LNCAP (cell line): Measurements from ENCODE around the gene RABGAP1L.

Experiments used
- CTCF ChIP-seq: fragments of 450-650 bp; IDR thresholded peaks from 2 replicates; pipeline ENCODE4 v1.5.1; 2017; ENCODE audit warnings: mild to moderate bottlenecking

Gene RABGAP1L

GRCh38 chr1:174916846-174917245 lies 757.5 kb downstream of the RABGAP1L start:
- no peak for TF ChIP-seq CTCF

DNA sequence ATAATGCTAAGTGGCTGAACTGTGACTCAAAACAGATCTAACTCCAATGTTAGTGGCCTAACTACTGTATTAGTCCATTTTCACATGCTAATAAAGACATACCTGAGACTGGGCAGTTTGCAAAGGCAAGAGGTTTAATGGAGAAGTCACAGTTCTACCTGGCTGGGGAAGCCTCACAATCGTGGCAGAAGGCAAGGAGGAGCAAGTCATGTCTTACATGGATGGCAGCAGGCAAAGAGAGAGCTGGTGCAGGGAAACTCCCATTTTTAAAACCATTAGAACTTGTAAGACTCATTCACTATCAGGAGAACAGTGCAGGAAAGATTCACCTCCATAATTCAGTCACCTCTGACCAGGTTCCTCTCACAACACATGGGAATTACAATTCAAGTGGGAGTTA lies 760.8 kb downstream of the RABGAP1L start:
- no peak for TF ChIP-seq CTCF

DNA sequence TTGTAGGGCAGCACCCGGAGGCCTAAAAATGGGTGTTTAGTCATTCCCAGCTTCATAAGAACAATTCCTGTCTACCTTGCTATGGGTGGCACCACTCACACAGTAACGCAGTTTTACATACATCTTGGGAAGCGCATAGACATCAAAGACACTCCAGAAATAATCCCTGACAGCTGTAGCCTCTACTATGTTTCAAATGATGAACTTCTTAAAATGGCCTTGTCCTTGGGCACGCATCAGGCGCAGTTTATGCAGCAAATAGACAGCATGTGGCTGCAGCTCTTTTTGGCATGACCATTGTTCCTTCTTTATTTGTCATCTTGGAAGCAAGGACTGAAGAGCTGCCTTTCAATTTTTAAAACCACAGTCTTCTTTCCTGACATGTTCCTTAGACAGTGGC lies 762.8 kb downstream of the RABGAP1L start:
- TF ChIP-seq CTCF = no peak

- no peak for TF ChIP-seq CTCF
These were observed 764.5 kb downstream of the RABGAP1L start for GRCh38 chr1:174923820-174924219.

DNA sequence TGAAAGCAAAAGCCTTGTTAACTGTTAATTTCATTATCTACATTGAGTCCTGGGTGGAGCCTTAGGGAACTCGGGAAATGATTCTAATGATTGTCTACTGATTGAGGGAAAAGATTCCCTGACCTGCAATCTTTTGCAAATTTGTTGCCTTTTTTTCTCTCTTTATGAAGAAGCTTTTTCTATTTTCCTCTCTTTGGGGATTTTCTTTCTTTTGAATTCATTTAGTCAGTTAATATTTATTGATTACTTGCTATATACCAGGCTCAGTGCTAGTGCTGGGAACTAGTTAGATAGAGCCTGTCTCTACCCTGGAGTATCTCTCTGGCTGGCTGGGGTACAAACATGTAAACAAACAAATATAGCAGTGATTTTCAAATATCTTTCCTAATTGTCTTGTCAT lies 769.2 kb downstream of the RABGAP1L start:
- TF ChIP-seq CTCF = no peak

DNA sequence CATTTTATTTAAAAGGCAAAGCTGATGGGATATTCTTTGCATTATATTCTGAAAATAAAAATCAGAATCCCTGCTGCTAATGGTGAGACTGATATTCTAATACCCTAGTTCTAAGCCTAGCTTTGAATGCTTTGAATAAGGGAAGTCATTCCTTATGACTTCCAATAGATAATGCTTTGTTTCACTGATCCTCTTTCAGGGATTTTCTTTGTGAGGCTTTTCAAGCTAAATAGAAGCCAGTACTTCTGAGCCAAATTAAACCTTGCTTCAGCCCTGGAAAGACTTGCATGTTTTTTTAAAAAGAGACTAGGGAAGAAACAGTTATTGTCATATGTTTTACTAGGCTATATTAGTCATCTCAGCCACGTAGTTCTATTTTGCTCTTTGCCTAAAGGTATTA lies 771.9 kb downstream of the RABGAP1L start:
- TF ChIP-seq CTCF = no peak

DNA sequence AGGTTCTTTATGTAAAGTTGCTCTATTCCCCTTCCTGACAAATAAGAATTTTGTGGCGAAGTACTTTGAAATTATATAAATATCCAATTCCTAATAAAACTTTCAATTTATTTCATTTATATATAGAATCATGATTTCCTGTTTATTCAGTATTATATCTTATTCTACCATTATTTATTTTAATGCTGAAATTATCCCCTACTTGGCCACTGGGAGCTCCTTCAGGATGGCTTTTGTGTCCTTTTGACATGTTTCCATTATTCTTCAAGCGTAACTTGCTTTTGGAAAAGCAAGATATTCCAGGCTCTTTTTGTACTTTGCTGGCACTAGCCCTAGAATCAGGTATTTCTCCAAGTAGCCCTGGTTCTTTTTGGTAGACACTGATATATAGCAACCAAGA lies 773.3 kb downstream of the RABGAP1L start:
- TF ChIP-seq CTCF = no peak

DNA sequence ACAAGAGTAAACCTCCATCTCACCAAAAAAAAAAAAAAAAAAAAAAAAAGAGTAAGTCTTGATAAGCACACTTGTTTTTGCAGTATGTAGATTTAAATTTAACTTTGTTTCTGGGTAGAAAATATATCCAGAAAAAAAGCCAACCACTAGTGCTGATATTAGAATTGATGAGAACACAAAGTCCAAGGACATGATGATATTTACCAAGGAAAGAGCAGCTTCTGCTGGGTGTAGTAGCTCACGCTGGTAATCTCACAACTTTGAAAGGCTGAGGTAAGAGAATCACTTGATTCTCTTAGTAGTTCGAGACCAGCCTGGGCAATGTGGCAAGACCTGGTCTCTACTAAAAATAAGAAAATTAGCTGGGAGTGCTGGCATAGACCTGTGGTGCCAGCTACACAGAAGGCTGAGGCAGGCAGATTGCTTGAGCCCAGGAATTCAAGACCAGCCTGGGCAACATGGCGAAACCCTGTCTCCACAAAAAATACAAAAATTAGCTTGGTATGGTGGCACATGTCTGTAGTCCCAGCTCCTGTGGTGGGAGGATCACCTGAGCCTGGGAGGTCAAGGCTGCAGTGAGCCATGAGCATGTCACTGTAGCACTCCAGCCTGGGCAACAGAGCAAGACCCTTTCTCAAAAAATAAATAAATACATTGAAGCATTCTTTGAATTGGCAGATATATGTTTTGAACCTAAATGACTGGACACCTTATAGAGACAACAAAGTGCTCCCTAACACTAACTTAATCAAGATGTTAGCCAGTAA lies 776.8 kb downstream of the RABGAP1L start:
- no peak for TF ChIP-seq CTCF
